Fibroblast of mammary gland (primary cell): ENCODE results near the gene PIK3C2B.
A peak's percentile ranks its signal among the peaks of the same experiment; 100 is the strongest.

Experiments used
- DNase-seq: peaks from one replicate; pipeline ENCODE4 v3.0.0-alpha.2; 2010; ENCODE audit warnings: low read depth
- H3K4me3 ChIP-seq: 2 replicates; pipeline ENCODE4 v1.5.1; 2011; ENCODE audit warnings: low read depth, mild to moderate bottlenecking, low read length, moderate library complexity; ENCODE audit not compliant: control insufficient read depth
- TF ChIP-seq, protein P1 (sequence below): conservative IDR thresholded peaks from 2 replicates; pipeline ENCODE4 v1.5.1; 2011; ENCODE audit warnings: low read depth, low read length, inconsistent platforms; ENCODE audit not compliant: control insufficient read depth, insufficient read depth

PIK3C2B gene

GRCh38 chr1:204447190-204447589, 47.4 kb downstream of the PIK3C2B start:
- TF ChIP-seq, protein P1, sequence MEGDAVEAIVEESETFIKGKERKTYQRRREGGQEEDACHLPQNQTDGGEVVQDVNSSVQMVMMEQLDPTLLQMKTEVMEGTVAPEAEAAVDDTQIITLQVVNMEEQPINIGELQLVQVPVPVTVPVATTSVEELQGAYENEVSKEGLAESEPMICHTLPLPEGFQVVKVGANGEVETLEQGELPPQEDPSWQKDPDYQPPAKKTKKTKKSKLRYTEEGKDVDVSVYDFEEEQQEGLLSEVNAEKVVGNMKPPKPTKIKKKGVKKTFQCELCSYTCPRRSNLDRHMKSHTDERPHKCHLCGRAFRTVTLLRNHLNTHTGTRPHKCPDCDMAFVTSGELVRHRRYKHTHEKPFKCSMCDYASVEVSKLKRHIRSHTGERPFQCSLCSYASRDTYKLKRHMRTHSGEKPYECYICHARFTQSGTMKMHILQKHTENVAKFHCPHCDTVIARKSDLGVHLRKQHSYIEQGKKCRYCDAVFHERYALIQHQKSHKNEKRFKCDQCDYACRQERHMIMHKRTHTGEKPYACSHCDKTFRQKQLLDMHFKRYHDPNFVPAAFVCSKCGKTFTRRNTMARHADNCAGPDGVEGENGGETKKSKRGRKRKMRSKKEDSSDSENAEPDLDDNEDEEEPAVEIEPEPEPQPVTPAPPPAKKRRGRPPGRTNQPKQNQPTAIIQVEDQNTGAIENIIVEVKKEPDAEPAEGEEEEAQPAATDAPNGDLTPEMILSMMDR = no peak
- no peak for DNase-seq

DNA sequence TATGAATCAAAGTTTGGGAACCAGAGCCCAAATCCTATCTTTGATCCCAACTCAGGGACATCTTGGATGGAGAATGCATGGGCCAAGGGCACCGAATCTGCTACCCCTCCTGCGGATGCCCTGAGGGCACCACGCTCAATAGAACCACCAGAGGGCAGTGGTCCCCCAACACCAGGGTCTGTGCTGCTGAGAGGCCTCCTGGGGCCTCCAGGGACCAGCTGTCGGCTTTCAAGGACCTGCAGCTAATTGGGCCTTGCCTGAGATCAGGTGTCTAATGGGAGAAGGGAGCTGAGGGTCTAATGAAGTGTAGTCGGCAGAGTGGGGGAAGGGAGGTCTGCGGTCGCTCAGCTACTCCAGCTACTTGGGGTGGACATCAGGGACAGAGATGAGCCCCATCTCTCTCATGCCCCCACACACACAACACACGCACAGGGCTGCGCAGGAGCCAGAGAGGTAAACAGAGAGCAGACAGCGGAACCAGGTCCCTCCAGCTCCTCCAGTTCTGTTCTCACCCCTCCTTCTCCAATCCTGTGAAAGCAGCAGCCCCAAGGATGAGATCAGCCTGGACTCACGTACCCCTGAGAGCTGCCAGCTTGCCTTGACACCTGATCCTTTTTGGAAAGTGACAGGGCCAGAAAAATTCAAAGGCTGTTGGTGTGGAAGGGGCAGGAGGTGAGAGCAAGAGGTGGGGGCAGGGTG, 48.0 kb downstream of the PIK3C2B start:
- peak; percentile 53 for DNase-seq
- no peak overlapping the region for H3K4me3 ChIP-seq
- TF ChIP-seq, protein P1 = peak; percentile 78

More at GRCh38 chr1:204447190-204447589, 47.4 kb downstream of the PIK3C2B start:
- no peak overlapping the region for H3K4me3 ChIP-seq

- TF ChIP-seq, protein P1 = peak; percentile 50
- no peak for DNase-seq
- H3K4me3 ChIP-seq = no peak overlapping the region
These were observed 48.7 kb downstream of the PIK3C2B start for GRCh38 chr1:204445860-204446412.
